ENCODE data around the gene GCK. TPM values are rescaled to one million over a fixed set of nuclear protein-coding genes. Genes with fewer than 3 reads are reported as not detected.
A peak's percentile ranks its signal among the peaks of the same experiment; 100 is the strongest.

GCK gene
- total RNA-seq, 2 donors from 2014 or later = 1.3 to 2.1 TPM

GRCh38 chr7:44227911-44228310, 38.7 kb upstream of the GCK start:
- intact Hi-C loops (cut with DNase I) = no loop called here
- no peak for TF ChIP-seq CTCF (IDR thresholded peaks at IDR 0.05)
- TF ChIP-seq POLR2A (IDR thresholded peaks at IDR 0.05) = no peak
- Histone ChIP-seq H3K27ac (no peak overlapping the region), H3K27me3 (no peaks in the 10 kb centered on the region), H3K4me3 (no peak overlapping the region), H3K9me3 (no peaks in the 10 kb centered on the region), H3K36me3 (replicated peaks in 1 of 2; ENCODE audit: insufficient read depth in 1 of 2, low read depth in 2 of 2) (no peaks in the 10 kb centered on the region), H3K4me1 (peaks cover 24% of the 10 kb centered on the region)
- WGBS, 2 donors = 80 to 83% methylated on average over 12 to 14 of the region's 14 CpGs
- ATAC-seq = no peak
- no peak for DNase-seq

GRCh38 chr7:44226396-44226753, 37.1 kb upstream of the GCK start:
- ATAC-seq (no peak), DNase-seq (no peak)
- no peak overlapping the region for H3K4me3 ChIP-seq
- no peaks in the 10 kb centered on the region for H3K9me3 ChIP-seq
- H3K27me3 ChIP-seq = no peaks in the 10 kb centered on the region
- peaks cover 24% of the 10 kb centered on the region for H3K4me1 ChIP-seq
- H3K27ac ChIP-seq = no peak overlapping the region
- intact Hi-C loops (cut with DNase I) = no loop called here
- no peaks in the 10 kb centered on the region for H3K36me3 ChIP-seq (replicated peaks in 1 of 2; ENCODE audit: insufficient read depth in 1 of 2, low read depth in 2 of 2)
- WGBS, 2 donors = 76 to 90% methylated on average over 9 to 16 of the region's 17 CpGs
- TF ChIP-seq CTCF (IDR thresholded peaks at IDR 0.05) = no peak
- no peak for TF ChIP-seq POLR2A (IDR thresholded peaks at IDR 0.05)

GRCh38 chr7:44225566-44226395, 36.5 kb upstream of the GCK start:
- DNase-seq (no peak), ATAC-seq (no peak)
- TF ChIP-seq POLR2A (IDR thresholded peaks at IDR 0.05) (no peak), CTCF (IDR thresholded peaks at IDR 0.05) (no peak)
- H3K27ac ChIP-seq = no peak overlapping the region
- no peaks in the 10 kb centered on the region for H3K27me3 ChIP-seq
- H3K36me3 ChIP-seq (replicated peaks in 1 of 2; ENCODE audit: insufficient read depth in 1 of 2, low read depth in 2 of 2) = no peaks in the 10 kb centered on the region
- WGBS, 2 donors = 77 to 89% methylated on average over 20 to 26 of the region's 26 CpGs
- peaks cover 24% of the 10 kb centered on the region for H3K4me1 ChIP-seq
- no peaks in the 10 kb centered on the region for H3K9me3 ChIP-seq
- intact Hi-C loops (cut with DNase I) = no loop called here
- H3K4me3 ChIP-seq = no peak overlapping the region

- WGBS, 2 donors = 68 to 75% methylated on average over 1 to 10 of the region's 10 CpGs
- Histone ChIP-seq H3K4me1 (peaks cover 24% of the 10 kb centered on the region), H3K27me3 (no peaks in the 10 kb centered on the region), H3K36me3 (replicated peaks in 1 of 2; ENCODE audit: insufficient read depth in 1 of 2, low read depth in 2 of 2) (no peaks in the 10 kb centered on the region), H3K9me3 (no peaks in the 10 kb centered on the region), H3K27ac (peak overlapping the region in 3 of 4 donors; percentile 32 to 62 (median 59)), H3K4me3 (no peak overlapping the region)
- TF ChIP-seq POLR2A (IDR thresholded peaks at IDR 0.05) (no peak), CTCF (IDR thresholded peaks at IDR 0.05) (no peak)
- intact Hi-C loops (cut with DNase I) = no loop called here
- no peak for DNase-seq
- no peak for ATAC-seq
Measured at GRCh38 chr7:44224974-44225565, 35.8 kb upstream of the GCK start.
